Natural killer cell (primary cell): ENCODE data around the gene MXD4. TPM values are rescaled to one million over a fixed set of nuclear protein-coding genes. Genes with fewer than 3 reads are reported as not detected.
A peak's percentile ranks its signal among the peaks of the same experiment; 100 is the strongest.

Source experiments
- ATAC-seq, 3 donors: fragments of 150-1000 bp in 2 of 3; fragments of 200-7000 bp in 1 of 3; cut with Tn5 transposase; 1 replicate in 1 of 3; 2 replicates in 2 of 3; pipeline ENCODE4 v1.10.0; 2021; ENCODE audit warnings: mild to moderate bottlenecking in 2 of 3, moderate library complexity in 2 of 3
- DNase-seq, 2 donors: peaks; one replicate each; pipeline versions ENCODE4 v3.0.0 to v3.0.0-alpha.2; 2013 to 2021; ENCODE audit warnings: mixed read lengths in 1 of 2
- H3K27ac ChIP-seq: one replicate; pipeline ENCODE4 v1.5.1; 2013; ENCODE audit warnings: mild to moderate bottlenecking, low read length
- H3K27me3 ChIP-seq: one replicate; pipeline ENCODE4 v1.6.1; 2013; ENCODE audit warnings: low read length; ENCODE audit not compliant: control insufficient read depth, insufficient read depth
- H3K36me3 ChIP-seq: one replicate; pipeline ENCODE4 v1.6.1; 2013; ENCODE audit warnings: low read length; ENCODE audit not compliant: control insufficient read depth, insufficient read depth
- H3K4me1 ChIP-seq: one replicate; pipeline ENCODE4 v1.6.1; 2013; ENCODE audit warnings: low read length; ENCODE audit not compliant: control insufficient read depth, insufficient read depth
- H3K4me3 ChIP-seq: one replicate; pipeline ENCODE4 v1.5.1; 2013; ENCODE audit warnings: low read length
- H3K9me3 ChIP-seq: one replicate; pipeline ENCODE4 v1.6.1; 2013; ENCODE audit warnings: low read length; ENCODE audit not compliant: control insufficient read depth, insufficient read depth
- H3K27ac Mint-ChIP-seq, 2 donors: one replicate each; pipeline ENCODE4 v1.8.0; 2022; ENCODE audit warnings: mild to moderate bottlenecking in 2 of 2, mixed read lengths in 2 of 2, moderate library complexity in 1 of 2
- H3K27me3 Mint-ChIP-seq, 2 donors: one replicate each; pipeline ENCODE4 v1.8.0; 2022; ENCODE audit warnings: low read depth in 2 of 2, mixed read lengths in 2 of 2
- H3K36me3 Mint-ChIP-seq: one replicate; pipeline ENCODE4 v1.8.0; 2022; ENCODE audit warnings: mixed read lengths
- H3K4me1 Mint-ChIP-seq, 2 donors: one replicate each; pipeline ENCODE4 v1.8.0; 2022; ENCODE audit warnings: mixed read lengths in 2 of 2
- H3K4me3 Mint-ChIP-seq: one replicate; pipeline ENCODE4 v1.8.0; 2022; ENCODE audit warnings: mild to moderate bottlenecking, moderate library complexity, mixed read lengths
- H3K9me3 Mint-ChIP-seq, 2 donors: one replicate each; pipeline ENCODE4 v1.8.0; 2022; ENCODE audit warnings: mixed read lengths in 2 of 2
- WGBS: methylation state at CpG from one replicate; pipeline ENCODE4 v1.1.7; 2013; ENCODE audit warnings: missing lambda C conversion rate; ENCODE audit not compliant: insufficient coverage; 5-methylcytosine and 5-hydroxymethylcytosine counted together
- intact Hi-C: fragments of 100-400 bp; cut with micrococcal nuclease; formaldehyde crosslinking; loops from one replicate; pipeline ENCODE4 v1.14.2; 2022
- total RNA-seq, 4 donors: library from RNA; stranded (reverse); fragments of 120-200 nt in 1 of 4; gene quantifications; one replicate each; pipeline versions ENCODE4 v1.2.3 to v1.2.4, GENCODE V29; 2013 to 2022
- TF ChIP-seq, protein P1 (sequence below): fragments of 200-600 bp; IDR thresholded peaks from one replicate; pipeline ENCODE4 v1.8.0; 2022; ENCODE audit warnings: antibody characterized with exemption

The MXD4 gene
- total RNA-seq, 3 donors from 2014 or later (not counting 1 experiment from before 2014, with no cell fraction given) = 141 to 172 (median 166) TPM

DNA sequence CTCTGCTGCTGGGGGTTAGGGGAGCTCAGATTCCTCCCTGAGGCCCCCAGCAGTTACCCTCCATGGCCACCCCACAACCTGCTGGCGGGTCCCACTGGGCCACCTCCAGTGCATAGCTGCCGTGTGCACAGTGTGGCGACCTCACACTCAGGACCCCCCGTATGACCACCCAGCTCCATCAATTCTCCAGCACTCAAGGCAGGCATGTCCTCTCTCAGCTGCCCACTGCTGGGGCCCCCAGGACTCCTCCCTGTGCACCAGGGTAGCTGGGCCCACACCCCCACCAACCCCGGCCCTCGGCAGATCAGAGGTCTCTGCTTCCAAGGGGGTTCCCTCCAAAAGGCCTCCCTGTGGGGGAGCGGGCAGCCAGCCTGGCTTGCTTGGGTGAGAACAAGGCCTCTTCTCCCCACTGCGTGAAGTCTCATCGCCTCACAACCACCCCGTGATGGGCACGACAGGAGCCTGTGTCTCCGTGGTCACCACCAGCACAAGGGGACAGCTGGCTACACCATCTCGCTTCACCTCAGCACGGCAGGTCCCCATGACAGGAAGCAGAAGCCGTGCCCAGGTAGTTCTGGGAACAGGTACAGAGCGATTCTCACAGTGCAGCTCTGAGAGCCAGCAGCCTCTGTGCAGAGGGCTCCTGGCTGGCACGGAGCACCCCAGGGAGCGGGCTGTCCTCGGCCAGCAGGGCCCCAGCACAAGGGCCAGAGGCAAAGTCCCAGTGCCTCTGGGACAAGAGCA is 15.4 kb downstream of the MXD4 start:
- no peak for ATAC-seq
- intact Hi-C loops = no loop called here
- Histone ChIP-seq H3K27me3 (no peaks in the 10 kb centered on the region), H3K4me1 (peaks cover 16% of the 10 kb centered on the region), H3K27ac (no peak overlapping the region), H3K4me3 (no peak overlapping the region), H3K9me3 (no peaks in the 10 kb centered on the region), H3K36me3 (peaks cover 21% of the 10 kb centered on the region)
- peaks cover 7 to 25% of the 10 kb centered on the region in 2 donors for H3K4me1 Mint-ChIP-seq
- DNase-seq = no peak
- no peak overlapping the region for H3K4me3 Mint-ChIP-seq
- TF ChIP-seq, protein P1, sequence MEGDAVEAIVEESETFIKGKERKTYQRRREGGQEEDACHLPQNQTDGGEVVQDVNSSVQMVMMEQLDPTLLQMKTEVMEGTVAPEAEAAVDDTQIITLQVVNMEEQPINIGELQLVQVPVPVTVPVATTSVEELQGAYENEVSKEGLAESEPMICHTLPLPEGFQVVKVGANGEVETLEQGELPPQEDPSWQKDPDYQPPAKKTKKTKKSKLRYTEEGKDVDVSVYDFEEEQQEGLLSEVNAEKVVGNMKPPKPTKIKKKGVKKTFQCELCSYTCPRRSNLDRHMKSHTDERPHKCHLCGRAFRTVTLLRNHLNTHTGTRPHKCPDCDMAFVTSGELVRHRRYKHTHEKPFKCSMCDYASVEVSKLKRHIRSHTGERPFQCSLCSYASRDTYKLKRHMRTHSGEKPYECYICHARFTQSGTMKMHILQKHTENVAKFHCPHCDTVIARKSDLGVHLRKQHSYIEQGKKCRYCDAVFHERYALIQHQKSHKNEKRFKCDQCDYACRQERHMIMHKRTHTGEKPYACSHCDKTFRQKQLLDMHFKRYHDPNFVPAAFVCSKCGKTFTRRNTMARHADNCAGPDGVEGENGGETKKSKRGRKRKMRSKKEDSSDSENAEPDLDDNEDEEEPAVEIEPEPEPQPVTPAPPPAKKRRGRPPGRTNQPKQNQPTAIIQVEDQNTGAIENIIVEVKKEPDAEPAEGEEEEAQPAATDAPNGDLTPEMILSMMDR = no peak
- no peaks in the 10 kb centered on the region for H3K36me3 Mint-ChIP-seq
- H3K9me3 Mint-ChIP-seq = no peaks in the 10 kb centered on the region
- WGBS = 94% methylated on average over 19 of the region's 19 CpGs
- no peaks in the 10 kb centered on the region for H3K27me3 Mint-ChIP-seq
- peak overlapping the region in 1 of 2 donors; percentile 40 for H3K27ac Mint-ChIP-seq

DNA sequence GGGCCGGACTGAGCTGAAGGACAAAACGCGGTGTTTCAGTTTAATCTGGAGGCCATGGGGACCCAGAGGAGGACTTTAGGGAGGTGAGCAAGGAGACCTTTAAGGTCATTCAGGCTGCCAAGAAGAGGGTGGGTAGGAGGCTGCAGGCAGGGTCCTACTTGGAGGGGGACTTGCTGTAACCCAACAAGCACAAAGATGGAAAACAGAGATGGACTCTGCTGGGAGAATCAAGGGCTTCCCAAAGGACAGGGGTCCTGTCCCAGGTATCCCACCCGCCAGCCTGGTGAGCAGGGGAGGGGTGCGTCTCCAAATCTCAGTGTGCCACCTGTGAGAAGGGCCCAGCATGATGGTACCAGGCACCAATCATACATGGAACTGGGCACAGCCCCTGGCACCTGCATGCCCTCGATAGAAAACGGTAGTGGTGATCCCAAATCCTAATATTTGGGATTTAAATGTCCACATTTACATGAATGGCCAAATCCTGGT is 16.1 kb downstream of the MXD4 start:
- Histone ChIP-seq H3K4me1 (peaks cover 21% of the 10 kb centered on the region), H3K27me3 (no peaks in the 10 kb centered on the region), H3K27ac (no peak overlapping the region), H3K4me3 (no peak overlapping the region), H3K36me3 (peaks cover 15% of the 10 kb centered on the region), H3K9me3 (no peaks in the 10 kb centered on the region)
- DNase-seq (no peak), ATAC-seq (no peak)
- WGBS = 96% methylated on average over 7 of the region's 7 CpGs
- intact Hi-C loops = no loop called here
- no peaks in the 10 kb centered on the region for H3K9me3 Mint-ChIP-seq
- TF ChIP-seq, protein P1 = no peak
- H3K36me3 Mint-ChIP-seq = no peaks in the 10 kb centered on the region
- H3K4me3 Mint-ChIP-seq = no peak overlapping the region
- H3K27me3 Mint-ChIP-seq = no peaks in the 10 kb centered on the region
- peak overlapping the region in 1 of 2 donors; percentile 8 for H3K27ac Mint-ChIP-seq
- peaks cover 13 to 32% of the 10 kb centered on the region in 2 donors for H3K4me1 Mint-ChIP-seq

DNA sequence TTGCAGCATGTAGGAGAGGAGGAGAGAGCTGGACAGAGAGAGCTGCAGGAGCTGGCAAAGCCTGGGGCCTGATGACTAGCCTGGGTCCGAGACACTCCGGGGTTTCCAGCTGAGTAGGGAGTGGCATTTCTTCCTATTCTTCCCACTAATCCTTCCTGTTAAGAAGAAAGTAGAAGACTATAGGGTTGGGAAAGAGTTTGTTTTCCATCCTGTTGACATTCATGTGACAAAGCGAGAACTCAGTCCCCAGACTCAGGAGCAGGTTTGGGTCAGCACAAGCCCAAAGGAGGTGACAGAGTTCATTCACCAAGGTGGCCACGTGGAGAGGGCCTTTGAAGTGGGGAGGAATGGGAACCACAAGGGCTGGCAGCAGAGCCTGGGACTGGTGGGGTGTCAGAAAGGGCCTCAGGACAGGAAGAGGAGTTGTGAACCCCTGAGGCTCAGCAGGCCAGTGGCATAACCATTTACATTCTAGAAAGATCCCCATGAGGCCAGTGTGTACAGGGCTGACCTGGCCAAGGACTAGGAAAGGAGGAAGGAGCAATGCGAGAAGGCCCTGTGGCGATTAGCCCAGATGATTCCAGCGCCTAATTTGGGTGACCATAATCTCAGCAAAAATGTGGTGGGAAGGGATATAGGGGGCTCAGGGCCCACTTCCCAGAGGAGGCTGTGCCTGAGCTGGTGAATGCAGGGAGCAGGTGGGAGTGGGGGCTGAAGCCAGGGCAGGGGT is 16.7 kb downstream of the MXD4 start:
- WGBS = 67% methylated on average over 5 of the region's 7 CpGs
- TF ChIP-seq, protein P1 = no peak
- H3K4me3 ChIP-seq = no peak overlapping the region
- H3K27me3 ChIP-seq = no peaks in the 10 kb centered on the region
- Mint-ChIP-seq H3K36me3 (no peaks in the 10 kb centered on the region), H3K4me3 (peak overlapping the region; percentile 28), H3K9me3 (no peaks in the 10 kb centered on the region), H3K4me1 (peaks cover 19 to 38% of the 10 kb centered on the region in 2 donors), H3K27ac (peak overlapping the region; percentile 7 to 8), H3K27me3 (no peaks in the 10 kb centered on the region)
- H3K36me3 ChIP-seq = peaks cover 11% of the 10 kb centered on the region
- DNase-seq (no peak), ATAC-seq (no peak)
- intact Hi-C loops = no loop called here
- peaks cover 21% of the 10 kb centered on the region for H3K4me1 ChIP-seq
- no peak overlapping the region for H3K27ac ChIP-seq
- H3K9me3 ChIP-seq = no peaks in the 10 kb centered on the region
